Measurements from ENCODE around the gene PTPN6.

PTPN6 gene

GRCh38 chr12:6965026-6965661 lies 14.0 kb downstream of the PTPN6 start:
- peaks cover 27% of the 10 kb centered on the region for H3K4me1 ChIP-seq (ENCODE audit: control insufficient read depth, insufficient read depth, low read length, unreplicated experiment)
- no peaks in the 10 kb centered on the region for H3K27me3 ChIP-seq (ENCODE audit: insufficient read depth, low read length)
- H3K36me3 ChIP-seq (ENCODE audit: insufficient read depth, low read length): peaks cover 12% of the 10 kb centered on the region; the same call in 1 of the 2 replicates
- H2AFZ ChIP-seq (ENCODE audit: low read length, unreplicated experiment): no peak overlapping the region
- H3K27ac ChIP-seq (ENCODE audit: low read depth, low read length): peak overlapping the region; percentile 15; the same call in 1 of the 2 replicates
- H3K4me3 ChIP-seq (ENCODE audit: low read depth, low read length): no peak overlapping the region
- peaks cover 26% of the 10 kb centered on the region for H3K79me2 ChIP-seq (ENCODE audit: control insufficient read depth, insufficient read depth, low read length, unreplicated experiment)

GRCh38 chr12:6965714-6966113 lies 14.6 kb downstream of the PTPN6 start:
- Histone ChIP-seq H3K4me1 (ENCODE audit: control insufficient read depth, insufficient read depth, low read length, unreplicated experiment) (peaks cover 27% of the 10 kb centered on the region), H3K79me2 (ENCODE audit: control insufficient read depth, insufficient read depth, low read length, unreplicated experiment) (peaks cover 30% of the 10 kb centered on the region), H3K4me3 (ENCODE audit: low read depth, low read length) (no peak overlapping the region), H3K27me3 (ENCODE audit: insufficient read depth, low read length) (no peaks in the 10 kb centered on the region), H3K27ac (ENCODE audit: low read depth, low read length) (no peak overlapping the region), H2AFZ (ENCODE audit: low read length, unreplicated experiment) (no peak overlapping the region), H3K36me3 (ENCODE audit: insufficient read depth, low read length) (peaks cover 12% of the 10 kb centered on the region; the same call in 1 of the 2 replicates)

- Histone ChIP-seq H3K4me1 (ENCODE audit: control insufficient read depth, insufficient read depth, low read length, unreplicated experiment) (peaks cover 22% of the 10 kb centered on the region), H3K79me2 (ENCODE audit: control insufficient read depth, insufficient read depth, low read length, unreplicated experiment) (peaks cover 36% of the 10 kb centered on the region), H3K27ac (ENCODE audit: low read depth, low read length) (no peak overlapping the region), H3K36me3 (ENCODE audit: insufficient read depth, low read length) (peaks cover 12% of the 10 kb centered on the region; the same call in 1 of the 2 replicates), H2AFZ (ENCODE audit: low read length, unreplicated experiment) (no peak overlapping the region), H3K4me3 (ENCODE audit: low read depth, low read length) (no peak overlapping the region), H3K27me3 (ENCODE audit: insufficient read depth, low read length) (no peaks in the 10 kb centered on the region)
Observed at GRCh38 chr12:6966351-6966750, 15.2 kb downstream of the PTPN6 start.

- Histone ChIP-seq H3K27ac (ENCODE audit: low read depth, low read length) (no peak overlapping the region), H3K27me3 (ENCODE audit: insufficient read depth, low read length) (no peaks in the 10 kb centered on the region), H3K79me2 (ENCODE audit: control insufficient read depth, insufficient read depth, low read length, unreplicated experiment) (peaks cover 49% of the 10 kb centered on the region), H3K4me3 (ENCODE audit: low read depth, low read length) (no peak overlapping the region), H2AFZ (ENCODE audit: low read length, unreplicated experiment) (no peak overlapping the region), H3K36me3 (ENCODE audit: insufficient read depth, low read length) (peaks cover 12% of the 10 kb centered on the region; the same call in 1 of the 2 replicates), H3K4me1 (ENCODE audit: control insufficient read depth, insufficient read depth, low read length, unreplicated experiment) (peaks cover 18% of the 10 kb centered on the region)
Observed at GRCh38 chr12:6967651-6968100, 16.5 kb downstream of the PTPN6 start.

- no peaks in the 10 kb centered on the region for H3K27me3 ChIP-seq (ENCODE audit: insufficient read depth, low read length)
- H3K4me1 ChIP-seq (ENCODE audit: control insufficient read depth, insufficient read depth, low read length, unreplicated experiment): peaks cover 22% of the 10 kb centered on the region
- H3K4me3 ChIP-seq (ENCODE audit: low read depth, low read length): peak overlapping the region; percentile 89
- peaks cover 54% of the 10 kb centered on the region for H3K79me2 ChIP-seq (ENCODE audit: control insufficient read depth, insufficient read depth, low read length, unreplicated experiment)
- H3K36me3 ChIP-seq (ENCODE audit: insufficient read depth, low read length): peaks cover 12% of the 10 kb centered on the region; the same call in 1 of the 2 replicates
- no peak overlapping the region for H2AFZ ChIP-seq (ENCODE audit: low read length, unreplicated experiment)
- no peak overlapping the region for H3K27ac ChIP-seq (ENCODE audit: low read depth, low read length)
Observed at GRCh38 chr12:6968426-6968825, 17.3 kb downstream of the PTPN6 start.

- Histone ChIP-seq H3K27me3 (ENCODE audit: insufficient read depth, low read length) (no peaks in the 10 kb centered on the region), H3K27ac (ENCODE audit: low read depth, low read length) (peak overlapping the region; percentile 59), H3K4me1 (ENCODE audit: control insufficient read depth, insufficient read depth, low read length, unreplicated experiment) (peaks cover 22% of the 10 kb centered on the region), H2AFZ (ENCODE audit: low read length, unreplicated experiment) (no peak overlapping the region), H3K36me3 (ENCODE audit: insufficient read depth, low read length) (peaks cover 19% of the 10 kb centered on the region; the same call in 1 of the 2 replicates), H3K4me3 (ENCODE audit: low read depth, low read length) (peak overlapping the region; percentile 89), H3K79me2 (ENCODE audit: control insufficient read depth, insufficient read depth, low read length, unreplicated experiment) (peaks cover 54% of the 10 kb centered on the region)
Observed at GRCh38 chr12:6970096-6970527, 19.0 kb downstream of the PTPN6 start.

- H3K4me1 ChIP-seq (ENCODE audit: control insufficient read depth, insufficient read depth, low read length, unreplicated experiment): peaks cover 16% of the 10 kb centered on the region
- H3K4me3 ChIP-seq (ENCODE audit: low read depth, low read length): no peak overlapping the region
- no peaks in the 10 kb centered on the region for H3K27me3 ChIP-seq (ENCODE audit: insufficient read depth, low read length)
- H2AFZ ChIP-seq (ENCODE audit: low read length, unreplicated experiment): no peak overlapping the region
- peaks cover 17% of the 10 kb centered on the region; the same call in 1 of the 2 replicates for H3K36me3 ChIP-seq (ENCODE audit: insufficient read depth, low read length)
- H3K79me2 ChIP-seq (ENCODE audit: control insufficient read depth, insufficient read depth, low read length, unreplicated experiment): peaks cover 38% of the 10 kb centered on the region
- H3K27ac ChIP-seq (ENCODE audit: low read depth, low read length): no peak overlapping the region
Observed at GRCh38 chr12:6974180-6974579, 23.0 kb downstream of the PTPN6 start.

- Histone ChIP-seq H3K4me1 (ENCODE audit: control insufficient read depth, insufficient read depth, low read length, unreplicated experiment) (peaks cover 14% of the 10 kb centered on the region), H3K27ac (ENCODE audit: low read depth, low read length) (no peak overlapping the region), H3K4me3 (ENCODE audit: low read depth, low read length) (no peak overlapping the region), H2AFZ (ENCODE audit: low read length, unreplicated experiment) (no peak overlapping the region), H3K27me3 (ENCODE audit: insufficient read depth, low read length) (no peaks in the 10 kb centered on the region), H3K79me2 (ENCODE audit: control insufficient read depth, insufficient read depth, low read length, unreplicated experiment) (peaks cover 25% of the 10 kb centered on the region), H3K36me3 (ENCODE audit: insufficient read depth, low read length) (peaks cover 16% of the 10 kb centered on the region; the same call in 1 of the 2 replicates)
Observed at GRCh38 chr12:6975297-6976032, 24.3 kb downstream of the PTPN6 start.

GRCh38 chr12:6977653-6978052 lies 26.5 kb downstream of the PTPN6 start:
- H3K4me1 ChIP-seq (ENCODE audit: control insufficient read depth, insufficient read depth, low read length, unreplicated experiment): peaks cover 4% of the 10 kb centered on the region
- H2AFZ ChIP-seq (ENCODE audit: low read length, unreplicated experiment): no peak overlapping the region
- no peaks in the 10 kb centered on the region for H3K27me3 ChIP-seq (ENCODE audit: insufficient read depth, low read length)
- H3K79me2 ChIP-seq (ENCODE audit: control insufficient read depth, insufficient read depth, low read length, unreplicated experiment): peaks cover 6% of the 10 kb centered on the region
- H3K4me3 ChIP-seq (ENCODE audit: low read depth, low read length): no peak overlapping the region
- peaks cover 22% of the 10 kb centered on the region; the same call in 1 of the 2 replicates for H3K36me3 ChIP-seq (ENCODE audit: insufficient read depth, low read length)
- H3K27ac ChIP-seq (ENCODE audit: low read depth, low read length): no peak overlapping the region

- Histone ChIP-seq H3K27ac (ENCODE audit: low read depth, low read length) (no peak overlapping the region), H3K36me3 (ENCODE audit: insufficient read depth, low read length) (peaks cover 22% of the 10 kb centered on the region; the same call in 1 of the 2 replicates)
Observed at GRCh38 chr12:6978188-6978587, 27.0 kb downstream of the PTPN6 start.

More at GRCh38 chr12:6978188-6978587, 27.0 kb downstream of the PTPN6 start:
- H2AFZ ChIP-seq (ENCODE audit: low read length, unreplicated experiment): no peak overlapping the region
- H3K4me1 ChIP-seq (ENCODE audit: control insufficient read depth, insufficient read depth, low read length, unreplicated experiment): no peaks in the 10 kb centered on the region
- peaks cover under 1% of the 10 kb centered on the region for H3K79me2 ChIP-seq (ENCODE audit: control insufficient read depth, insufficient read depth, low read length, unreplicated experiment)
- H3K4me3 ChIP-seq (ENCODE audit: low read depth, low read length): no peak overlapping the region
- no peaks in the 10 kb centered on the region for H3K27me3 ChIP-seq (ENCODE audit: insufficient read depth, low read length)

All from ACC112 (cell line).